Measurements from ENCODE around the gene EPC1.
"Not testable (repeated sequence)": the region's sequence is repeated elsewhere in the genome, so short reads cannot be mapped to it uniquely, and the experiment has no call there.

Gene EPC1

GRCh38 chr10:32234471-32234870 lies 112.5 kb downstream of the EPC1 start:
- DNase-seq (ENCODE audit: low read depth), result no peak

GRCh38 chr10:32233375-32233774 lies 113.6 kb downstream of the EPC1 start:
- not testable (repeated sequence) for DNase-seq (ENCODE audit: low read depth)

- DNase-seq (ENCODE audit: low read depth), result no peak
These were observed 114.6 kb downstream of the EPC1 start for GRCh38 chr10:32232378-32232777.

GRCh38 chr10:32229788-32230187 lies 117.2 kb downstream of the EPC1 start:
- DNase-seq (ENCODE audit: low read depth), result not testable (repeated sequence)

- DNase-seq (ENCODE audit: low read depth), result no peak
These were observed 117.8 kb downstream of the EPC1 start for GRCh38 chr10:32229170-32229569.

GRCh38 chr10:32227802-32228201 lies 119.2 kb downstream of the EPC1 start:
- no peak for DNase-seq (ENCODE audit: low read depth)

GRCh38 chr10:32226624-32227023 lies 120.3 kb downstream of the EPC1 start:
- no peak for DNase-seq (ENCODE audit: low read depth)

- DNase-seq (ENCODE audit: low read depth), result no peak
These were observed 121.0 kb downstream of the EPC1 start for GRCh38 chr10:32225976-32226375.

- not testable (repeated sequence) for DNase-seq (ENCODE audit: low read depth)
These were observed 124.6 kb downstream of the EPC1 start for GRCh38 chr10:32222376-32222775.

GRCh38 chr10:32219156-32219555 lies 127.8 kb downstream of the EPC1 start:
- DNase-seq (ENCODE audit: low read depth), result not testable (repeated sequence)

- not testable (repeated sequence) for DNase-seq (ENCODE audit: low read depth)
These were observed 128.5 kb downstream of the EPC1 start for GRCh38 chr10:32218206-32219044.

Data from amniotic epithelial cell (primary cell).